OCI-LY7 (cell line): ENCODE measurements around the gene AGBL1.

Source experiments
- CTCF ChIP-seq: fragments of 200-600 bp; sonication (generic); conservative IDR thresholded peaks from 2 replicates; pipeline ENCODE4 v1.5.1; 2014; ENCODE audit warnings: mild to moderate bottlenecking, antibody characterized with exemption, low read length, moderate library complexity, mixed read lengths
- EZH2phosphoT487 ChIP-seq: fragments of 200-600 bp; sonication (generic); IDR thresholded peaks from 2 replicates; pipeline ENCODE4 v1.6.1; 2018; ENCODE audit warnings: low read depth, borderline replicate concordance, mild to moderate bottlenecking, mixed run types, antibody characterized with exemption, low read length, moderate library complexity, mixed read lengths

DNA sequence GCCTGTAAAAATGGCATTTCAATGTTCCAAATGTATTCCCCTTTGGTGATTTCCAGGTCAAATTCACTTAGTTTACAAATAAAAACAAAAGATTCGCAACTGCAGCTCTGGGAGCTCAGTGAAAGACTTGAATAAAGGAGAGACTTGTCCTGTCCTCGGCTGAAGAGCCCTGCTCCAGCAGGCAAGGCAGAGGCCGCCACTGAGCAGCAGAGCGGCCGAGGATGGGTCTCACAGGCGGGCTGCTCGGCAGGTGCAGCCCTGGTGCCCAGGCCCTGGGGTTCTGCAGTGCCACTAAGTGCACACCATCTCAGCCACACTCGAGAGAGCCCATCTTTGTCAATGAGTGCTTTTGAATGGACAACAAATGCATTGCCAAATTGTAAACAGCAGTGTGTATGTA lies 856.2 kb downstream of the AGBL1 start:
- no peak for TF ChIP-seq CTCF
- no peak for TF ChIP-seq EZH2phosphoT487
